Activated CD8-positive, alpha-beta T cell treated with anti-CD3 and anti-CD28 coated beads for 36 hours (primary cell): Measurements from ENCODE around the gene ACAP1. TPM values are rescaled to one million over a fixed set of nuclear protein-coding genes. Genes with fewer than 3 reads are reported as not detected.
A peak's percentile ranks its signal among the peaks of the same experiment; 100 is the strongest.

Source experiments
- ATAC-seq: fragments of 200-7000 bp; cut with Tn5 transposase; one replicate; pipeline ENCODE4 v1.10.0; 2021; ENCODE audit warnings: mild to moderate bottlenecking, moderate library complexity
- CTCF ChIA-PET: fragments of 350-600 bp; sonication (Branson Sonifier 250); formaldehyde crosslinking; loops from one replicate; lab custom pipeline; 2021; ENCODE audit warnings: antibody characterized with exemption; lab: Charles Lee
- POLR2A ChIA-PET: fragments of 350-600 bp; sonication (Branson Sonifier 250); formaldehyde crosslinking; loops from one replicate; lab custom pipeline; 2021; ENCODE audit warnings: antibody characterized with exemption; lab: Charles Lee
- DNase-seq: peaks from one replicate; pipeline ENCODE4 v3.0.0-alpha.2; 2020
- H3K27ac Mint-ChIP-seq: one replicate; pipeline ENCODE4 v1.8.0; 2021; ENCODE audit warnings: mild to moderate bottlenecking, mixed read lengths
- H3K27me3 Mint-ChIP-seq: one replicate; pipeline ENCODE4 v1.8.0; 2021; ENCODE audit warnings: mixed read lengths
- H3K36me3 Mint-ChIP-seq: one replicate; pipeline ENCODE4 v1.8.0; 2021; ENCODE audit warnings: low read depth, mixed read lengths
- H3K4me1 Mint-ChIP-seq: one replicate; pipeline ENCODE4 v1.8.0; 2021; ENCODE audit warnings: low read depth, mixed read lengths
- H3K4me3 Mint-ChIP-seq: one replicate; pipeline ENCODE4 v1.8.0; 2021; ENCODE audit warnings: mild to moderate bottlenecking, moderate library complexity, mixed read lengths
- H3K9me3 Mint-ChIP-seq: one replicate; pipeline ENCODE4 v1.8.0; 2021; ENCODE audit warnings: mixed read lengths
- intact Hi-C: fragments of 100-400 bp; cut with micrococcal nuclease; formaldehyde crosslinking; loops from one replicate; pipeline ENCODE4 v1.10.0; 2022
- total RNA-seq, 2 experiments: library from RNA; stranded (reverse); gene quantifications; one replicate each; pipeline ENCODE4 v1.2.3, GENCODE V29; 2021
- TF ChIP-seq, protein P1 (sequence below): fragments of 200-600 bp; IDR thresholded peaks from one replicate; pipeline ENCODE4 v1.8.0; 2022; ENCODE audit warnings: antibody characterized with exemption, mild to moderate bottlenecking

ACAP1 gene
- total RNA-seq, 2 experiments from 2014 or later: 309 to 342 TPM

DNA sequence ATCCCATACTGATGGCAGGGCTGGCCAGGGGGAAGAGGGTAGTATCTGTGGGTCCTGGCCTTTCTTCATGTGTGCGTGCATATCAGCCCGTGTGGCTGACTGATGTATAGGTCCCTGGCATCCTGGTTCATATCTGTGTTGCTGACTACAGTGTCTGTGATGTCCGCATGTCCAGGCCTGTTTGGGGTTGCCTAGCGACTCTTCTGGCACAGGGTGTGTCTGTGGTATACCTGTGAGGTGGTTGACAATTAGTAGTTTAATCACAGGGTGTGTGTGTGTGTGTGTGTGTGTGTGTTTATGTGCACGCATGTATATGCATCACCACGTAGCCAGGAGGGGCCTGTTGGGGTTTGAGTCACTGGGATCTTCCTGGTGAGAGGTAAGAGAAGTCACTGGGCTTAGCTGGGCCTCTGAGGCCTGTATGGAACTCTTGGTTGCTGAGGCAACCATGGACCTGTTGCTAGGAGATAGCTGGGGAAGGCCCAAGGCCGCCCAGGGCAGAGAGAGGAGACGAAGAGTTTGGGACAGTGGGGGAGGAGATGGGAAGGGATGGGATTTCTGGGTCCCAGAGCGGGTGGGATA is 18.0 kb downstream of the ACAP1 start:
- POLR2A ChIA-PET: interaction anchor here (1.0 to 1.5 kb wide), 5 partner anchors 9 to 196 kb away, joined by 3 to 4 read pairs (median 3); partner anchors contain the start of gene TMEM256
- peaks cover 43% of the 10 kb centered on the region for H3K4me1 Mint-ChIP-seq
- DNase-seq (peak; percentile 76), ATAC-seq (peak; percentile 9)
- H3K9me3 Mint-ChIP-seq: no peaks in the 10 kb centered on the region
- TF ChIP-seq, protein P1, sequence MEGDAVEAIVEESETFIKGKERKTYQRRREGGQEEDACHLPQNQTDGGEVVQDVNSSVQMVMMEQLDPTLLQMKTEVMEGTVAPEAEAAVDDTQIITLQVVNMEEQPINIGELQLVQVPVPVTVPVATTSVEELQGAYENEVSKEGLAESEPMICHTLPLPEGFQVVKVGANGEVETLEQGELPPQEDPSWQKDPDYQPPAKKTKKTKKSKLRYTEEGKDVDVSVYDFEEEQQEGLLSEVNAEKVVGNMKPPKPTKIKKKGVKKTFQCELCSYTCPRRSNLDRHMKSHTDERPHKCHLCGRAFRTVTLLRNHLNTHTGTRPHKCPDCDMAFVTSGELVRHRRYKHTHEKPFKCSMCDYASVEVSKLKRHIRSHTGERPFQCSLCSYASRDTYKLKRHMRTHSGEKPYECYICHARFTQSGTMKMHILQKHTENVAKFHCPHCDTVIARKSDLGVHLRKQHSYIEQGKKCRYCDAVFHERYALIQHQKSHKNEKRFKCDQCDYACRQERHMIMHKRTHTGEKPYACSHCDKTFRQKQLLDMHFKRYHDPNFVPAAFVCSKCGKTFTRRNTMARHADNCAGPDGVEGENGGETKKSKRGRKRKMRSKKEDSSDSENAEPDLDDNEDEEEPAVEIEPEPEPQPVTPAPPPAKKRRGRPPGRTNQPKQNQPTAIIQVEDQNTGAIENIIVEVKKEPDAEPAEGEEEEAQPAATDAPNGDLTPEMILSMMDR: no peak
- no peaks in the 10 kb centered on the region for H3K27me3 Mint-ChIP-seq
- peak overlapping the region; percentile 49 for H3K27ac Mint-ChIP-seq
- intact Hi-C loops: loop anchor here (5.0 to 10.0 kb wide), 3 partner anchors 83 to 210 kb away; partner anchors contain the start of genes FGF11, POLR2A, SENP3 and SLC35G6
- peak overlapping the region; percentile 87 for H3K4me3 Mint-ChIP-seq
- CTCF ChIA-PET: interaction anchor here (1.1 to 6.3 kb wide), 11 partner anchors 18 to 235 kb away, joined by 3 to 68 read pairs (median 7); partner anchors contain the start of genes ACAP1, SENP3, SOX15 and TMEM102
- H3K36me3 Mint-ChIP-seq: peaks cover 26% of the 10 kb centered on the region

DNA sequence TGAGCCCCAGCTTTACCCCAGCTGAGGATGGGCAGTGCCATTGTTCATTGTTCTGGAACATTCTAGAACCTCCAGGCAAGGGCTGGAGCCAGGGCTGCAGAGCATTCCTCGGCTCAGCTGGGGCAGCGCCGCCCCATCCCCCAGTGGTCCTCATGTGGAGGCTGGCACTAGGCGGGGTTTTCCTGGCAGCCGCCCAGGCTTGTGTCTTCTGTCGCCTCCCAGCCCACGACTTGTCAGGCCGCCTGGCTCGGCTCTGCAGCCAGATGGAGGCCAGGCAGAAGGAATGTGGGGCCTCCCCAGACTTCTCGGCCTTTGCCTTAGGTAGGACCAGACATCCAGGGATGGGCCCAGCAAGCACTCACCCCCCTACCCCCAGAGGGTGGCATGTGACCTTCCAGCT is 18.7 kb downstream of the ACAP1 start, which contains the start of gene TMEM95:
Gene TMEM95 (plus strand): TSS at position 104 of the 400 bp plus-strand sequence. CDS start 49 bp downstream, at position 153.
- DNase-seq: no peak
- H3K4me3 Mint-ChIP-seq: peak within 1 kb of the TSS; percentile 87
- H3K36me3 Mint-ChIP-seq: peaks cover 21% of the 10 kb centered on the region
- no peaks in the 10 kb centered on the region for H3K27me3 Mint-ChIP-seq
- no peaks in the 10 kb centered on the region for H3K9me3 Mint-ChIP-seq
- ChIA-PET POLR2A (interaction anchor here (0.6 to 1.5 kb wide), 7 partner anchors 49 to 332 kb away, joined by 3 to 7 read pairs (median 4); partner anchors contain the start of genes POLR2A, TMEM256 and TP53), CTCF (interaction anchor here (0.6 to 6.3 kb wide), 36 partner anchors 10 to 259 kb away, joined by 3 to 68 read pairs (median 7); partner anchors contain the start of genes ACAP1, SENP3, SOX15 and TMEM102)
- TF ChIP-seq, protein P1: no peak
- no peak for ATAC-seq
- H3K4me1 Mint-ChIP-seq: peaks cover 37% of the 10 kb centered on the region
- H3K27ac Mint-ChIP-seq: peak within 1 kb of the TSS; percentile 49
- intact Hi-C loops: loop anchor here (10.0 kb wide), 2 partner anchors 130 to 210 kb away; partner anchors contain the start of genes POLR2A, SENP3 and SLC35G6

DNA sequence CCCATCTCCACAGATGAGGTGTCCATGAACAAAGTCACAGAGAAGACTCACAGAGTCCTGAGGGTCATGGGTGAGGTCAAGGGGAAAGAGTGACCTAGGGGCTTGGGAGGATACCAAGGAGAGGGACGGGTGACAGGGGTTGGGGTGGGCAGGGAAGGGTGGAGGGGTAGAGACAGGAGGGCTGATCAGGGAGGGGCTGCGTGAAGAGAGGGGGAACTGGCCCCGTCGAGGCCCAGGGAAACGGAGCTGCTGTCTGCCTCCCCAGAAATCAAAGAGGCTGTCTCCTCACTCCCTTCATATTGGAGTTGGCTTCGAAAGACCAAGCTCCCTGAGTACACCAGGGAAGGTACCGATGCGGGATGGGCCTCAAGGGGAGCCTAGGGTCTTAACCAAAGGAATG is 19.2 kb downstream of the ACAP1 start:
- intact Hi-C loops: loop anchor here (10.0 kb wide), 2 partner anchors 129 to 209 kb away; partner anchors contain the start of genes POLR2A, SENP3 and SLC35G6
- no peak overlapping the region for H3K27ac Mint-ChIP-seq
- H3K4me1 Mint-ChIP-seq: peaks cover 34% of the 10 kb centered on the region

DNA sequence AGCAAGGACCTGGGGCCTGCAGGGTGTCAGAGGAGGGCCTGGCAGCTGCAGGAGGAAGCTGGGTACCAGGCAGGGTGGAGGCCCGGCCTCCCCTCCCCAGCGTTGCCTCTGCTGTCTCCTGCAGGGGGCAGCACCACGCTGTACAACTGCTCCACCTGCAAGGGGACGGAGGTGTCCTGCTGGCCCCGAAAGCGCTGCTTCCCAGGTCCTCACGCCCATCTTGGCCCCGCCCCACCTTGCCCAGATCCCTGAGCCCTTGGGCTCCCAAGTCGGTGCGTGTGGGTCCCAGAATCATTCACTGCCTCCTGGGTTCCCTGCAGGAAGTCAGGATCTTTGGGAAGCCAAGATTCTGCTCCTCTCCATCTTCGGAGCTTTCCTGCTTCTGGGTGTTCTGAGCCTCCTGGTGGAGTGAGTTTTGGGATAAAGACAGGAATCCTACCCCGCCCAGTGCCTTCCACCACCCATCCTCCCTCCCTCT is 19.8 kb downstream of the ACAP1 start:
- peaks cover 12% of the 10 kb centered on the region for H3K36me3 Mint-ChIP-seq
- intact Hi-C loops: loop anchor here (10.0 kb wide), 2 partner anchors 129 to 209 kb away; partner anchors contain the start of genes POLR2A, SENP3 and SLC35G6
- peaks cover 34% of the 10 kb centered on the region for H3K4me1 Mint-ChIP-seq
- peak; percentile 92 for DNase-seq
- ChIA-PET CTCF (interaction anchor here (0.5 to 6.3 kb wide), 56 partner anchors 8 to 332 kb away, joined by 3 to 68 read pairs (median 4); partner anchors contain the start of genes ACAP1, GPS2, SENP3 and SOX15), POLR2A (interaction anchor here (0.8 to 1.5 kb wide), 9 partner anchors 24 to 331 kb away, joined by 3 to 7 read pairs (median 3); partner anchors contain the start of genes POLR2A, TMEM256, TNFSF13 and TNK1)
- no peak overlapping the region for H3K4me3 Mint-ChIP-seq
- no peak overlapping the region for H3K27ac Mint-ChIP-seq
- ATAC-seq: peak; percentile 68
- H3K9me3 Mint-ChIP-seq: no peaks in the 10 kb centered on the region
- TF ChIP-seq, protein P1: peak; percentile 96
- H3K27me3 Mint-ChIP-seq: no peaks in the 10 kb centered on the region

More for the DNA sequence above, 19.2 kb downstream of the ACAP1 start:
- Mint-ChIP-seq H3K27me3 (no peaks in the 10 kb centered on the region), H3K9me3 (no peaks in the 10 kb centered on the region), H3K36me3 (peaks cover 17% of the 10 kb centered on the region), H3K4me3 (no peak overlapping the region)
- ChIA-PET POLR2A (interaction anchor here (0.6 to 1.5 kb wide), 12 partner anchors 25 to 332 kb away, joined by 3 to 7 read pairs (median 3); partner anchors contain the start of genes POLR2A, TMEM256, TNFSF13 and TNK1), CTCF (interaction anchor here (0.5 to 6.3 kb wide), 50 partner anchors 7 to 332 kb away, joined by 3 to 68 read pairs (median 6); partner anchors contain the start of genes ACAP1, GPS2, SENP3 and SOX15)
- TF ChIP-seq, protein P1: no peak
- DNase-seq (no peak), ATAC-seq (no peak)
